ENCODE data around the gene PIK3R2.

Gene PIK3R2

DNA sequence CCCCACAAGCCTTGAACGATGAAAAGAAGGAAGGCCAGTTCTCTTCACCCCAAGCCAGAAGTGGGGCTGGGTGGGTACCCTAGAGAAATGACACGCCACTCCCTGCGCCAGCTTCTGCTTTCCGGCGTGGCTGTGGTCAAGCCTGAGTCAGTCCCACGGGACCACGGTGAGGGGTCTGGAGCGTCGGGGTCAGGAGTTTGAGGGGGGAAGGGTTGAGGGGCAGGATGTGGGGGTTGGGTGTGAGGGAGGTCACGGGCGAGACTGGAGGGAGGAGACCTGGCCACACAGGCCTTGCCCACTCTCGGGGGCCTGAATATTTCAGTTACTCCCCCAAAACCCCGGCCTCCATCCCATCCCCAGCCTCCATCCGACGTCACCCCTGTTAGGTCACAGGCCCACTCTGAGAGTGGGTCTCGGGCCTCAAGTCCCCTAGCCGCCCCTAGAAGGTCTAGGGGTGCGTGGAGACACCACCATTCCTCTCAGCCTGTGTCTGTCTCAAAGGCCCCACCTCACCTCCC, 20.1 kb downstream of the PIK3R2 start:
- DNase-seq (ENCODE audit: low read depth in 2 of 2): no peak

- peak in 1 of 2 donors; percentile 64 for DNase-seq (ENCODE audit: low read depth in 2 of 2)
Measured at GRCh38 chr19:18173572-18174288, 20.8 kb downstream of the PIK3R2 start, which contains the start of gene IFI30. Gene IFI30 (plus strand): TSS chr19:18173813. CDS start chr19:18173842, 29 bp downstream.

GRCh38 chr19:18174983-18175382, 22.0 kb downstream of the PIK3R2 start:
- DNase-seq (ENCODE audit: low read depth in 2 of 2): no peak

DNA sequence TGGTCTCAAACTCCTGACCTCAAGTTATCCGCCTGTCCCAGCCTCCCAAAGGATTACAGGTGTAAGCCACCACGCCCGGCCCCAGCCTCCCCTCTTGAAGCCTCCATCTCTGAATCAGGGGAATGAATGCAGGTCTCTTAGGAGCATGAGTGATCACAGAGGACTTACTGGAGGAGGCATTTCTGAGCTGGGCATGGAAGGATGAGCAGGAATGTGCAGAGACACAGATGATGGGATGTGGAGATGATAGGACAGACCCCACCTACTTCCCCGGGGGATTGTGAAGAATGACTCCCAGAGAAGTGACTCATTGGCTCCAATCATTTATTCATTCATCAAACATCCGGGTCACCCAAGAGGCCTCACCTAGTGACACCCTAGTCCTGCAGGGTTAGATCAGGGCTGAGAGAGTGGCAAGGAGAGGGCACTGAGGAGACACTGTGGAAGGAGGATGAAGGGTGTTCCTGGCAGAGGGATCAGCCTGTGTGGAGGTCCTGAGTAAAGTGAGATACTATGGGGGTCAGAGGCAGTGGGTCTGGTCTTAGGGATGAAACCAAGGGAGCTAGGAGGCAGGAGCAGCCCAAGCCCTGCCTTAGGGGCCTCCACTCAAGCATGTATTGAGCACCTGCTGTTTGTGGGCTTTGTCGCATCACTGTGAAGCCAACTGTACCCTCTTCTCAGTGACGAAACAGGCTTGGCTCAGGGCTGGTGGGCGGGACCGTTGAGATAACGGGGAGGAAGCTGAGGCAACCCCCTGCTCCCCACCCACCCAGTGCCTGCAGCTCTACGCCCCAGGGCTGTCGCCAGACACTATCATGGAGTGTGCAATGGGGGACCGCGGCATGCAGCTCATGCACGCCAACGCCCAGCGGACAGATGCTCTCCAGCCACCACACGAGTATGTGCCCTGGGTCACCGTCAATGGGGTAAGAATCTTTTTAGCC, 23.7 kb downstream of the PIK3R2 start:
- DNase-seq (ENCODE audit: low read depth in 2 of 2): no peak

DNA sequence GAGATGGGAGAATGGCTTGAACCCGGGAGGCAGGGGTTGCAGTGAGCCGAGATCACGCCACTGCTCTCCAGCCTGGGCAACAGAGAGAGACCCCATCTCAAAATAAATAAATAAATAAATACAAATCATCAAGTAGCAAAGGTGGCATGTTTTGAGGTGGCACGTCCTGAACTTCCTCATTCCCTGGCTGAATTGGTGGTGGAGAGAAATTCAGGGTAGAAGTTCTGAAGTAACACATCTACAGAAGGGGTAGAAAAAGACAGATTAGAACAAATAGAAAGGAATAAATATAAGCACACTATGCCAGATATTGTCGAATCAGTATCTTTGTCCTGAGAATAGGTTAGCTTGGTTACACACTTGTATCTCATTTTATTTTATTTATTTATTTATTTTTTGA, 27.0 kb downstream of the PIK3R2 start:
- DNase-seq (ENCODE audit: low read depth in 2 of 2): no peak

DNA sequence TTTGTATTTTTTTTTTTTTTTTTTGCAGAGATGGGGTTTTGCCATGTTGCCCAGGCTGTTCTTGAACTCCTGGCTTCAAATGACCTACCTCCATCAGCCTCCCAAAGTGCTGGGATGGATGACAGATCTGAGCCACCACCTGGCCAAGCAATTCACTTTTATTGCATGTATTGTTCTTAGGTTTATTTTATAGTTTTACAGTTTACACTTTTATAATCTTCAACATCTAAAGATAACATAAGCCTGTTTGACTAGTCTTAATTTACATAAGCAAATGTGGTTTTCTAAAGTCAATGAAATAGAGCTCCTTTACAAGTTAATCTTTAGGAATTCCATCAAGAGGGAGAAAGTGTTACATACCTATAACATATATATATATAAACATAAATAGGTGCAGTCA, 30.6 kb downstream of the PIK3R2 start:
- no peak for DNase-seq (ENCODE audit: low read depth in 2 of 2)

GRCh38 chr19:18185538-18185937, 32.6 kb downstream of the PIK3R2 start:
- no peak for DNase-seq (ENCODE audit: low read depth in 2 of 2)

- no peak for DNase-seq (ENCODE audit: low read depth in 2 of 2)
Measured at GRCh38 chr19:18190278-18190677, 37.3 kb downstream of the PIK3R2 start.

GRCh38 chr19:18191640-18192062, 38.7 kb downstream of the PIK3R2 start:
- DNase-seq (ENCODE audit: low read depth in 2 of 2): no peak

- peak; percentile 98 to 99 for DNase-seq (ENCODE audit: low read depth in 2 of 2)
Measured at GRCh38 chr19:18192673-18193387, 39.9 kb downstream of the PIK3R2 start, which contains the start of gene MPV17L2. Gene MPV17L2 (plus strand): TSS chr19:18193218. CDS start chr19:18193282, 64 bp downstream.

GRCh38 chr19:18193388-18194180, 40.6 kb downstream of the PIK3R2 start:
- DNase-seq (ENCODE audit: low read depth in 2 of 2): no peak

- DNase-seq (ENCODE audit: low read depth in 2 of 2): no peak
Measured at GRCh38 chr19:18194181-18194530, 41.2 kb downstream of the PIK3R2 start.

GRCh38 chr19:18194554-18195238, 41.7 kb downstream of the PIK3R2 start:
- DNase-seq (ENCODE audit: low read depth in 2 of 2): no peak

- no peak for DNase-seq (ENCODE audit: low read depth in 2 of 2)
Measured at GRCh38 chr19:18196511-18196845, 43.5 kb downstream of the PIK3R2 start.

- no peak for DNase-seq (ENCODE audit: low read depth in 2 of 2)
Measured at GRCh38 chr19:18197306-18197705, 44.3 kb downstream of the PIK3R2 start.

- DNase-seq (ENCODE audit: low read depth in 2 of 2): no peak
Measured at GRCh38 chr19:18197941-18198340, 45.0 kb downstream of the PIK3R2 start.

DNA sequence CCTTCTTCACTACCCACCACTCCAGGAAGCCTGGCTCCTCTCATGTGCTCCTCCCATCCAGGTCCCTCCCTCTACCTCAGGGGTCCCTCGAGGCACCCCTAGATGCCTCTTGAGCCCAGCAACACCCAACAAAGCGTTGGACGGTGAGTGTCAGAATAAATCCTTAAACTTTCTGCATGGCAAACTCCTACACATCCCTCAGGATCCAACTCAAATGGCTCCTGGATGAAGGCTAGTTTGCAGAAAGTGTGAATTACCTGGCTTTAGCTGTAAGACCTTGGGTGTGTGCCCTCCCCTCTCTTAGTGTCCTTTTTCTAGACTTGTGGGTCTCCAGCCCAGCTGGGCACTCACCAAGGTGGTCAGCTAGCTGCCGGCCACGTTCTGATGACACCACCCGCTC, 45.4 kb downstream of the PIK3R2 start:
- no peak for DNase-seq (ENCODE audit: low read depth in 2 of 2)

- DNase-seq (ENCODE audit: low read depth in 2 of 2): no peak
Measured at GRCh38 chr19:18202397-18202777, 49.4 kb downstream of the PIK3R2 start.

GRCh38 chr19:18202778-18203407, 49.9 kb downstream of the PIK3R2 start:
- no peak for DNase-seq (ENCODE audit: low read depth in 2 of 2)

DNA sequence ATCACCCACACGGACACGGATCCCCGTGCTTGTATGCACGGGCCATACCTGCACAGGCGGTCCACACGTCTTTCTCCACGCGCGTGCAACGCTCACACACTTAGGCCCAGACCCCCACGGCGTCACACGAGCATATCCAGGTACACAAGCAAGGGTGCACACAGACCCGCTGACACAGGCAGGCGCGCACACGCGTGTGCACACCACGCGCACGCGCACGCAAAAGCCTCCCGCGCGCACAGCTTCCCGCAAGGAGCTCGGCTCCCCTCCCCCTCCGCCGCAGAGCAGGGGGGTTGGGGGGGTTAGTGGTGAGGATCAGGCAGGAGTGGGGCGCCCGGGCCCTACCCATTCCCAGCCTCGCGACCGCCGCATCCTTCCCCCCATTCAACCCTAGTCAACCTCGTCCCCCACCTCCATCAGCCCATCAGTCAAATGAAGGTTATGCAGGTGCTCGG, 50.5 kb downstream of the PIK3R2 start:
- DNase-seq (ENCODE audit: low read depth in 2 of 2): no peak

Data from stimulated activated CD4-positive, alpha-beta T cell treated with anti-CD3 and anti-CD28 coated beads, Interleukin-15, amount 100 ng/mL, for 48 hours (primary cell).